HepG2 (cell line): ENCODE data around the gene RASSF4. TPM values are rescaled to one million over a fixed set of nuclear protein-coding genes. Genes with fewer than 3 reads are reported as not detected.

Source experiments
- KAT2B ChIP-seq: fragments of 150-350 bp; IDR thresholded peaks from 2 replicates; pipeline ENCODE4 v1.6.1; 2014; ENCODE audit warnings: low read depth, low read length, borderline replicate concordance
- LBX2 ChIP-seq: sonication (generic); formaldehyde crosslinking; IDR thresholded peaks from 2 replicates; pipeline ENCODE4 v1.5.0; 2020; ENCODE audit warnings: missing genetic modification reagents, mild to moderate bottlenecking, borderline replicate concordance
- NCOA1 ChIP-seq: sonication (generic); formaldehyde crosslinking; IDR thresholded peaks from 2 replicates; pipeline ENCODE4 v1.9.0; 2021; ENCODE audit warnings: missing genetic modification reagents
- PHB2 ChIP-seq: fragments of 450-650 bp; IDR thresholded peaks from 2 replicates; pipeline ENCODE4 v1.6.1; 2018; ENCODE audit not compliant: partially characterized antibody
- RORA ChIP-seq: sonication (generic); formaldehyde crosslinking; IDR thresholded peaks from 2 replicates; pipeline ENCODE4 v1.5.0; 2020; ENCODE audit warnings: mild to moderate bottlenecking, missing genetic modification reagents, moderate library complexity
- TEAD3 ChIP-seq: optimal IDR thresholded peaks from 2 replicates; pipeline ENCODE3; 2016; ENCODE audit warnings: borderline replicate concordance
- THRA ChIP-seq: sonication (generic); formaldehyde crosslinking; IDR thresholded peaks from 2 replicates; pipeline ENCODE4 v1.4.0; 2020; ENCODE audit warnings: missing genetic modification reagents, borderline replicate concordance
- ZEB1 ChIP-seq: IDR thresholded peaks from 2 replicates; pipeline ENCODE4 v1.6.1; 2012; ENCODE audit warnings: mild to moderate bottlenecking, low read depth, inconsistent platforms; ENCODE audit not compliant: insufficient replicate concordance
- ZNF670 ChIP-seq: sonication (generic); formaldehyde crosslinking; IDR thresholded peaks from 2 replicates; pipeline ENCODE4 v1.8.0; 2022; ENCODE audit warnings: mild to moderate bottlenecking, missing genetic modification reagents, borderline replicate concordance
- ZNF687 ChIP-seq: sonication (generic); formaldehyde crosslinking; IDR thresholded peaks from 2 replicates; pipeline ENCODE4 v1.5.1; 2020; ENCODE audit warnings: mild to moderate bottlenecking, missing genetic modification reagents, moderate library complexity
- polyA plus RNA-seq, 8 experiments: library from polyadenylated mRNA; depleted of rRNA in 3 of 8; stranded (reverse) in 7 of 8; unstranded in 1 of 8; fragments of >200 nt; fragmentation: Illumina TruSeq in 4 of 8; extraction: Trizol in 4 of 8; gene quantifications; 2 replicates each; pipeline versions ENCODE4 v1.2.1 to v1.2.3, GENCODE V29; 2011 to 2016; ENCODE audit warnings: low read depth in 4 of 8, missing spikeins in 1 of 8, mixed read lengths in 1 of 8; ENCODE audit not compliant: insufficient read depth in 1 of 8
- total RNA-seq, 5 experiments: library from RNA; depleted of rRNA; stranded (reverse); fragments of >200 nt; fragmentation: Illumina TruSeq; extraction: Trizol; gene quantifications; 2 replicates each; pipeline ENCODE4 v1.2.3, GENCODE V29; 2016; ENCODE audit warnings: low read depth in 1 of 5
- TF ChIP-seq, protein P1 (sequence below): sonication (generic); formaldehyde crosslinking; IDR thresholded peaks from 2 replicates; pipeline ENCODE4 v1.8.1; 2022; ENCODE audit warnings: low read depth, mild to moderate bottlenecking, missing genetic modification reagents
- TF ChIP-seq, protein P2 (sequence below): IDR thresholded peaks from 2 replicates; pipeline ENCODE4 v1.6.1; 2016; ENCODE audit warnings: low read depth, missing genetic modification reagents, missing compliant biosample characterization

RASSF4 gene
- total and polyA plus RNA-seq, 2 of the 13 experiments (the other 11 are each of a cell fraction or from before 2014, with no cell fraction given) = 34.0 to 51.7 TPM

- TF ChIP-seq ZNF687 (CRISPR knock-in tag) (peak; percentile 100), NCOA1 (no peak), THRA (CRISPR knock-in tag) (peak; percentile 65), KAT2B (no peak), TEAD3 (CRISPR knock-in tag) (peak; percentile 96), LBX2 (CRISPR knock-in tag) (no peak), ZEB1 (no peak), ZNF670 (CRISPR knock-in tag) (no peak; the same call in 1 of the 2 replicates), RORA (no peak), PHB2 (no peak)
- TF ChIP-seq, protein P1, sequence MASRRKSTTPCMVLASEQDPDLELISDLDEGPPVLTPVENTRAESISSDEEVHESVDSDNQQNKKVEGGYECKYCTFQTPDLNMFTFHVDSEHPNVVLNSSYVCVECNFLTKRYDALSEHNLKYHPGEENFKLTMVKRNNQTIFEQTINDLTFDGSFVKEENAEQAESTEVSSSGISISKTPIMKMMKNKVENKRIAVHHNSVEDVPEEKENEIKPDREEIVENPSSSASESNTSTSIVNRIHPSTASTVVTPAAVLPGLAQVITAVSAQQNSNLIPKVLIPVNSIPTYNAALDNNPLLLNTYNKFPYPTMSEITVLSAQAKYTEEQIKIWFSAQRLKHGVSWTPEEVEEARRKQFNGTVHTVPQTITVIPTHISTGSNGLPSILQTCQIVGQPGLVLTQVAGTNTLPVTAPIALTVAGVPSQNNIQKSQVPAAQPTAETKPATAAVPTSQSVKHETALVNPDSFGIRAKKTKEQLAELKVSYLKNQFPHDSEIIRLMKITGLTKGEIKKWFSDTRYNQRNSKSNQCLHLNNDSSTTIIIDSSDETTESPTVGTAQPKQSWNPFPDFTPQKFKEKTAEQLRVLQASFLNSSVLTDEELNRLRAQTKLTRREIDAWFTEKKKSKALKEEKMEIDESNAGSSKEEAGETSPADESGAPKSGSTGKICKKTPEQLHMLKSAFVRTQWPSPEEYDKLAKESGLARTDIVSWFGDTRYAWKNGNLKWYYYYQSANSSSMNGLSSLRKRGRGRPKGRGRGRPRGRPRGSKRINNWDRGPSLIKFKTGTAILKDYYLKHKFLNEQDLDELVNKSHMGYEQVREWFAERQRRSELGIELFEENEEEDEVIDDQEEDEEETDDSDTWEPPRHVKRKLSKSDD (CRISPR knock-in tag) = peak; percentile 57; the same call in 1 of the 2 replicates
- TF ChIP-seq, protein P2, sequence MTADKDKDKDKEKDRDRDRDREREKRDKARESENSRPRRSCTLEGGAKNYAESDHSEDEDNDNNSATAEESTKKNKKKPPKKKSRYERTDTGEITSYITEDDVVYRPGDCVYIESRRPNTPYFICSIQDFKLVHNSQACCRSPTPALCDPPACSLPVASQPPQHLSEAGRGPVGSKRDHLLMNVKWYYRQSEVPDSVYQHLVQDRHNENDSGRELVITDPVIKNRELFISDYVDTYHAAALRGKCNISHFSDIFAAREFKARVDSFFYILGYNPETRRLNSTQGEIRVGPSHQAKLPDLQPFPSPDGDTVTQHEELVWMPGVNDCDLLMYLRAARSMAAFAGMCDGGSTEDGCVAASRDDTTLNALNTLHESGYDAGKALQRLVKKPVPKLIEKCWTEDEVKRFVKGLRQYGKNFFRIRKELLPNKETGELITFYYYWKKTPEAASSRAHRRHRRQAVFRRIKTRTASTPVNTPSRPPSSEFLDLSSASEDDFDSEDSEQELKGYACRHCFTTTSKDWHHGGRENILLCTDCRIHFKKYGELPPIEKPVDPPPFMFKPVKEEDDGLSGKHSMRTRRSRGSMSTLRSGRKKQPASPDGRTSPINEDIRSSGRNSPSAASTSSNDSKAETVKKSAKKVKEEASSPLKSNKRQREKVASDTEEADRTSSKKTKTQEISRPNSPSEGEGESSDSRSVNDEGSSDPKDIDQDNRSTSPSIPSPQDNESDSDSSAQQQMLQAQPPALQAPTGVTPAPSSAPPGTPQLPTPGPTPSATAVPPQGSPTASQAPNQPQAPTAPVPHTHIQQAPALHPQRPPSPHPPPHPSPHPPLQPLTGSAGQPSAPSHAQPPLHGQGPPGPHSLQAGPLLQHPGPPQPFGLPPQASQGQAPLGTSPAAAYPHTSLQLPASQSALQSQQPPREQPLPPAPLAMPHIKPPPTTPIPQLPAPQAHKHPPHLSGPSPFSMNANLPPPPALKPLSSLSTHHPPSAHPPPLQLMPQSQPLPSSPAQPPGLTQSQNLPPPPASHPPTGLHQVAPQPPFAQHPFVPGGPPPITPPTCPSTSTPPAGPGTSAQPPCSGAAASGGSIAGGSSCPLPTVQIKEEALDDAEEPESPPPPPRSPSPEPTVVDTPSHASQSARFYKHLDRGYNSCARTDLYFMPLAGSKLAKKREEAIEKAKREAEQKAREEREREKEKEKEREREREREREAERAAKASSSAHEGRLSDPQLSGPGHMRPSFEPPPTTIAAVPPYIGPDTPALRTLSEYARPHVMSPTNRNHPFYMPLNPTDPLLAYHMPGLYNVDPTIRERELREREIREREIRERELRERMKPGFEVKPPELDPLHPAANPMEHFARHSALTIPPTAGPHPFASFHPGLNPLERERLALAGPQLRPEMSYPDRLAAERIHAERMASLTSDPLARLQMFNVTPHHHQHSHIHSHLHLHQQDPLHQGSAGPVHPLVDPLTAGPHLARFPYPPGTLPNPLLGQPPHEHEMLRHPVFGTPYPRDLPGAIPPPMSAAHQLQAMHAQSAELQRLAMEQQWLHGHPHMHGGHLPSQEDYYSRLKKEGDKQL = peak; percentile 46; the same call in 1 of the 2 replicates
These were observed 24.2 kb upstream of the RASSF4 start (continued) for GRCh38 chr10:44935201-44935965.
